ENCODE results near the gene LINC01488. TPM values are rescaled to one million over a fixed set of nuclear protein-coding genes. Genes with fewer than 3 reads are reported as not detected.

Gene LINC01488
- total and polyA plus RNA-seq, 10 of the 15 experiments (the other 5 are each of a cell fraction or from before 2014, with no cell fraction given), result not detected

GRCh38 chr11:69496631-69497220 lies 15.3 kb downstream of the LINC01488 start (continued):
- no peak for TF ChIP-seq BCLAF1 (IDR thresholded peaks at IDR 0.05)
- no peak for TF ChIP-seq SREBF2 (IDR thresholded peaks at IDR 0.05; ENCODE audit: low read length)
- no peak for TF ChIP-seq NRF1 (conservative IDR thresholded peaks at IDR 0.05; ENCODE audit: low read depth, low read length)
- no peak for TF ChIP-seq PML (IDR thresholded peaks at IDR 0.05; ENCODE audit: low read length)

- Histone ChIP-seq H3K27ac (ENCODE audit: control insufficient read depth, insufficient read depth) (no peak overlapping the region), H3K36me3 (ENCODE audit: control insufficient read depth in 2 of 2, insufficient read depth in 2 of 2, low read length in 1 of 2) (no peaks in the 10 kb centered on the region), H3K9ac (ENCODE audit: control insufficient read depth, insufficient read depth, low read length) (no peak overlapping the region), H3K9me3 (replicated peaks; ENCODE audit: control insufficient read depth, insufficient read depth, low read length) (no peaks in the 10 kb centered on the region), H3K27me3 (replicated peaks in 1 of 2; ENCODE audit: control insufficient read depth in 2 of 2, insufficient read depth in 2 of 2, low read length in 1 of 2) (no peaks in the 10 kb centered on the region; a peak in 1 of 4 replicates), H3K79me2 (ENCODE audit: control insufficient read depth, insufficient read depth, low read length) (no peaks in the 10 kb centered on the region), H3K4me2 (ENCODE audit: control insufficient read depth, insufficient read depth) (no peak overlapping the region), H2AFZ (ENCODE audit: control insufficient read depth, low read depth, low read length) (no peak overlapping the region), H3K4me1 (ENCODE audit: control insufficient read depth, insufficient read depth, low read length) (no peaks in the 10 kb centered on the region), H4K20me1 (ENCODE audit: control insufficient read depth, insufficient read depth) (no peaks in the 10 kb centered on the region; the same call in 1 of the 2 replicates), H3K4me3 (no peak overlapping the region)
- ChIA-PET SMC1A (ENCODE audit: uncharacterized antibody, unreplicated experiment) (no interaction called here), CTCF (no interaction called here), POLR2A (no interaction called here), RAD21 (ENCODE audit: unreplicated experiment) (no interaction called here)
- ATAC-seq (no peak), FAIRE-seq (no peak), DNase-seq (ENCODE audit: low read depth, low spot score) (no peak)
- no TSS peak for BruUV-seq (replicated peaks)
- in situ Hi-C loops (cut with MboI) (no loop called here), intact Hi-C loops (cut with micrococcal nuclease; ENCODE audit: unreplicated experiment) (no loop called here)
- 64% methylated on average over 13 of the region's 19 CpGs for WGBS (ENCODE audit: insufficient coverage, insufficient replicate concordance, low lambda C conversion rate, missing lambda C conversion rate)
- TF ChIP-seq CHD1 (IDR thresholded peaks at IDR 0.05; ENCODE audit: low read depth, low read length) (no peak), IKZF2 (IDR thresholded peaks at IDR 0.05) (no peak), SIX5 (IDR thresholded peaks at IDR 0.05; ENCODE audit: low read depth, low read length, severe bottlenecking) (no peak), MEF2B (IDR thresholded peaks at IDR 0.05; ENCODE audit: partially characterized antibody, poor library complexity, severe bottlenecking) (no peak), TCF7 (IDR thresholded peaks at IDR 0.05; ENCODE audit: borderline replicate concordance) (no peak), SMARCA5 (IDR thresholded peaks at IDR 0.05) (no peak), ZBTB11 (CRISPR knock-in tag; IDR thresholded peaks at IDR 0.05) (no peak), REST (IDR thresholded peaks at IDR 0.05; ENCODE audit: low read depth, low read length) (no peak)
Measured at GRCh38 chr11:69497221-69497787, 15.8 kb downstream of the LINC01488 start.
